Left hindlimb (tissue), 1 donor: ENCODE measurements around the gene STMN3.
"Not testable (repeated sequence)": the region's sequence is repeated elsewhere in the genome, so short reads cannot be mapped to it uniquely, and the experiment has no call there.

Source experiments
- DNase-seq: peaks from one replicate; pipeline ENCODE4 v3.0.0-alpha.2; 2018

Gene STMN3

DNA sequence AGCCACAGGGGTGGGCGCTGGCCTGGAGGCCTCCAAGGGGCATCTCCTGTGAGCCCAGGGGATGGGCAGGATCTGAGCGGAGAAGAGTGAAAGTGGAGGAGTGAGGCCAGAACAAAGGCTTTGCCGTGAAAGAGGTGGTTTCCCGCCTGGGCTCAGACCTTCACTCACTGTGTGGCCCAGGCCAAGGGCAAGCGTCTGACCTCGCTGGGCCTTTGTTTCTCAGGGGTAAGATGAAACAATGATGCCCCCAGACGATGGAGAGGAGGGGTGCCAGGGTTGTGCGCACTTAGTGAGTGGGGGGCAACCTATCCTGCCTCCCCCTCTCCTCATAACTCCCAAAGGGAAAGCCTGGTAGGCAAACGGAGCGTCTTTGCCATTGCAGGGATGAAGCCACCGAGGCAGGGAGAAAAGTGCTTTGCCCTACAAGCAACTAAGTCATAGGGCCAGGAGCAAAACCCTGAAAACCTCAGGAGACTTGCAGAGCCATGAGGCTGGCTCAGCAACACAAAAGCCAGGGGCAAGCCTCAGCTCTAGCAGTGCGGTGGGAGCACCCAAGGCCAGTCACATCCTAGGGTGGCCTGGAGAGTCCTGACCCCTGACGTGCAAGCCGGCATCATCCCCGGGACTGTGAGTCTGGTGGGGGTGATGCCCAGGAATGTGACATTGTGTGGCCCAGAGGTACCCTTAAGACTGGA is 897 bp upstream of the STMN3 start:
- DNase-seq: no peak

- peak; percentile 61 for DNase-seq
Observed at GRCh38 chr20:63652192-63652980, 838 bp downstream of the STMN3 start.

GRCh38 chr20:63651942-63652191 is 1.4 kb downstream of the STMN3 start:
- no peak for DNase-seq

DNA sequence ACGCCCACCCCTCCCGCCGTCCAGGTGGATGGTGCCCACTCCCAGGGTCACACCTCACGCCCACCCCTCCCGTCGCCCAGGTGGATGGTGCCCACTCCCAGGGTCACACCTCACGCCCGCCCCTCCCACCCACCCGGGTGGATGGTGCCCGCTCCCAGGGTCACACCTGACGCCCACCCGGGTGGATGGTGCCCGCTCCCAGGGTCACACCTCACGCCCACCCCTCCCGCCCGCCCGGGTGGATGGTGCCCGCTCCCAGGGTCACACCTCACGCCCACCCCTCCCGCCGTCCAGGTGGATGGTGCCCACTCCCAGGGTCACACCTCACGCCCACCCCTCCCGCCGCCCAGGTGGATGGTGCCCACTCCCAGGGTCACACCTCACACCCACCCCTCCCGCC is 2.7 kb downstream of the STMN3 start:
- DNase-seq: not testable (repeated sequence)

DNA sequence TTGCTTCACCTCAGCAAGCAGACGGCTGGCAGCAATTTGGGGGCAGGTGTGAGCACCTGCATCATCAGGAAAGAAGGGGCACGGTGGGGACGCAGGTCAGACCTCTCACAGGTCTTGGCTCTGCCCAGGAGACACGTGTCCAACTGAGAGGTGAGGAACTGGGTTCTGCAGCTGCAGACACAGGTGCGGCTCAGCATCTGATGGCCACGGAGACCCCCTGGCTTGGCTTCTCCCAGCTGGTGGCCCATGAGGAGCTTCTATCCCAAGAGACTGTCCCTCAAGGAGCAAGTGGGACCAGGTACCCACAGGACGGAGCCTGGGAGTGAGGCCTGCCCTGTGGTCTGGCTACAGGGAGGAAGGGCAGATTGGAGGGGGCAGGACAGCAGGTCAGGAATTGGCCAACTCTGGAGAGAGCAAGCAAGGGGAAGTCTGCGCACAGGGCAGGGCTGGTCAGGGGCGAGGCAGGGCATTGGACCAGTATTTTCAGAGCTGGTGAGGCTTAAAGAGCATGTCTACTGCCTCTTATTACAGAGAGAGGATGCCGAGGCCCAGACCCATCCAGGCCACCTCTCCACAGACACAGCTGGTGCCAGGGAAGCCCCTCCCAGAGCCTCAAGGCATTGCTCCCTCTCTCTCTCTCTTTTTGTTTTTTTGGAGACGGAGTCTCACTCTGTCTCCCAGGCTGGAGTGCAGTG is 4.2 kb downstream of the STMN3 start:
- no peak for DNase-seq

DNA sequence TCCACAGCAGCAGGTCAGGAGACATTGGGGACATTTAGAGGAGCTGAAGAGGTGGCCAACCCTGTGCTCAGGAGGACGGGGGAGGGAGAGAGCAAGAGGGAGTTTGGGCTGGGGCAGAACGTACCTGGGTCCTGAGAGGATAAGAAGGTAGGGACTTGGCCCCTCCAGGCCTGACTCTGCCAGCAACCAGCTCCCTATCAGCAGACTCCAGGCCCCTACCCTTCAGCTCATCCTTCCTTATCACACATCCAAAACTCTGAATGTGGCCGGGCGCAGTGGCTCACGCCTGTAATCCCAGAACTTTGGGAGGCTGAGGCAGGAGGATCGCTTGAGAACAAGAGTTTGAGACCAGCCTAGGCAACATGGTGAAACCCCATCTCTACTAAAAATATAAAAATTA is 5.0 kb downstream of the STMN3 start:
- no peak for DNase-seq

GRCh38 chr20:63645218-63645617 is 8.0 kb downstream of the STMN3 start:
- no peak for DNase-seq

- no peak for DNase-seq
Observed at GRCh38 chr20:63643946-63644345, 9.3 kb downstream of the STMN3 start.

DNA sequence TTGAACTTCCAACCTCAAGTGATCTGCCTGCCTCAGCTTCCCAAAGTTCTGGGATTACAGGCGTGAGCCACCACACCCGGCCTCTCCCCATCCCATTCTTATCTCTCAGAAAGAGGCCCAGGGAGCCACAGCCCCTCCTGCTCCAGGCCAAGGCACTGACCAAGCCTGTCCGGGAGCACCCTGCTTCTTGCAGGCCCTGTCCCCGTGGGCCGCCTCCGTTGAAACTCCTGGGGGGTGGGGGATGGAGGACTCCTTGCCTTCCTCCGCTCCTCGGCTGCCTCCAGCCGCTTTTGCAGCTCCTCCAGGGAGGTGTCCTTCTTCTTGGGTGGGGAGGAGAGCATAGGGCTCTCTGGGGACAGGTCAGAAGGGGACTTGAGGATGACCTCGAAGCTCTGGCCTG is 9.7 kb downstream of the STMN3 start:
- DNase-seq: no peak

GRCh38 chr20:63642527-63643247 is 10.5 kb downstream of the STMN3 start:
- no peak for DNase-seq

GRCh38 chr20:63641792-63642523 is 11.3 kb downstream of the STMN3 start:
- peak; percentile 94 for DNase-seq

DNA sequence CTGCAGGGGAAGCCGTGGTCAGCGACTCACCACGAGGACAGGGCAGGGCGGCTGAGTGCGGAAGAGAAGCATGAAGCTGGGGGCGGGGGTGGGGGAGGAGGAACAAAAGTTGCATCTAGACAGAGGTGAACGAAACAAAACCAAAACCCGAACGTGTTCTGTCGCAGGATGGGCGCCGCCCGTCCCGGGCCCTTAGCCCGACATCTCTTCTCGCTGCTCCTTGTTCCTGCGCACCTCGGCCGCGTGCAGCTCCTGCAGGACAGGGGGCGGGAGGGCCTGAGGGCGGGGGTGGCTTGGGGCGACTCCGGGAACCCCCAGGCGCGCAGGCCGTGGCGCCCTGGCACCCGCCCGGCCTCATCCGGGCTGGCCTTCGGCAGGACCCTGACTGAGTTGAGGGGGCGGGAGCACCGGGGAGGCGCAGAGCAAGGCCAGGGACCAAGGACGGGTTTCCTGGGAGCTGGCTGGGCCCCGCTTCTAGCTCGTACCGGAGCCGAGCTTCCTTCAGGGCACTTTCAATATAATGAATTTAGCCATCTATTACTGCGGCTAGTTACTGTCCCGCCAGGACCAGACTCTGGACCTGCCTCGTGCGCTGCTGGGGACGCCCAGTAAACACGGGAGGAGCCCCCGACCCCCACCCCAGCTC is 12.0 kb downstream of the STMN3 start:
- DNase-seq: no peak

DNA sequence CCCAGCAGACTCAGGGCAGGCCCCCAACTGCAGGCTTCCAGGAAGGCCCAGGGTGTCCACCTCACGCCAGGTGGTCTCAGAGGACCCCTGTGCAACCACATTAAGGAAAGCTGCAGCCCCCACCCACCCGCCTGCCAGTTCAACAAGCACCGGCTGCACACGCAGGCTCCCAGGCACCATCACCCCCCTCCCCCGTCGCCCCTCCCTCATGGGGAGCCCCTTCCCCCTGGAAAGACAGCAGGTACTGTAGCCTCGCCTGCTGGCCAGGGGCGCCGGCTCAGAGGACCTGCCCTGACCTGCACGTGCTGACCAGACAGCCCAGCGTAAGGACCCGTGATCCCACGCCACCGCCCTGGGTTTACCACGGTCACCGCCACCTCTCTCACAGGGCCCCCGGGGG is 12.5 kb downstream of the STMN3 start:
- not testable (repeated sequence) for DNase-seq

DNA sequence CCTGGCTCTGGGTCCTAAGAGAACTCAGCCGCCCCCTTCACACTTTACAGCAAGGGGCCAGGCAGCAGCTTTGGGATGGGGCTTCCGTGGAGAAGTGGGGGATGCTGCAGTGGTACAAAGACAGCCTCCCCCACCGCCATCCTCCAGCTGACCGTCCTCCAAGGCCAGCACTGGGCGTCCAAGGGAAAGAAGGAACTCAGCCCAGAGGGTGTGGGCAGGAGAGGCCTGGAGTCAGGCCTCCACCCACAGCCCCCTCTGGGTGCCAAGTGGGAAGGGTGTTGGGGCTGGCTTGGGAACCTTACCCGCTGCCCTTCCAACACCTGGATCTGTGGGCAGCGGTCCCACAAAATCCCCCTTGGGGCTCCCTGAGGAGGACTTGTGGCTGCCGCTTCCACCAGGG is 13.1 kb downstream of the STMN3 start:
- DNase-seq: no peak

DNA sequence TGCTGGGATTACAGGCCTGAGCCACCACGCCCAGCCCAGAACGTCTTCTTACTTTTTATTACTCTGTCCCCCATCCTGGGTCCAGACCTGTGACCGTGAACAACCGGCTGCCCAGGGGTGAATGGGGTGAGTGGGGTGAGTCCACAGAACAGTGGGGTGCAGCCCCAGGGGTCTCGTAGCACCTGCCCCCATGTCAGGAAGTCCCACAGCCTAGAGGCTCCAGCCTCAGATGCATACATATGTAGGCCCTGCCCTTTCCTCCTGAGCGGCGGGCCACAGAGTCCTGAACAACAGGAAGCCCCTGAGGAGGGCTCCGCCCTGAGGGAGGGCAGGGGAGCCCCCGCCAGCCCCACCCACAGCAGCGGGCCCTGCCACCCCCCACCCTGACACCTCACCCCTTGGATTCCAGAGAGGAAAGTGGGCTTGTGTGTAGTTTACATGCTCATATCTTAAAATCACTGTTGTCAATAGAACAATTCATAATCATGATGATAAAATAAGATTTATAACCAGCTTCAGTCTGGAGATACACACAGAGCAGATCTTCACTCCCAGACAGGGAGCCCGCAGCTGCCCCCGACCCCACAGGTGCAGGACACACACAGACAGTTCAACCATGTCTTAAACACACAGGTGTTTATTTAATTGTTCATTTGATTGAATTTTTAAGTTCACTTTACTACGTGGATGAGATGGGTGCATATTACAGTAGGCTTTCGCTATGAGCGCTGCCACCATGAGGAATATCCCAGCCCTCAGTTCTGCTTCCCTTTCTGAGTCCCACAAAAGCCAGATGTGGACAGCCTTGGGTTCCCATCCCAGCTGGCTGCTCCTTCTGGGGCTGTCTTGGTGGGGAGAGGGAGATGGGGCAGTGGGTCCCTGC is 13.9 kb downstream of the STMN3 start:
- DNase-seq: no peak

DNA sequence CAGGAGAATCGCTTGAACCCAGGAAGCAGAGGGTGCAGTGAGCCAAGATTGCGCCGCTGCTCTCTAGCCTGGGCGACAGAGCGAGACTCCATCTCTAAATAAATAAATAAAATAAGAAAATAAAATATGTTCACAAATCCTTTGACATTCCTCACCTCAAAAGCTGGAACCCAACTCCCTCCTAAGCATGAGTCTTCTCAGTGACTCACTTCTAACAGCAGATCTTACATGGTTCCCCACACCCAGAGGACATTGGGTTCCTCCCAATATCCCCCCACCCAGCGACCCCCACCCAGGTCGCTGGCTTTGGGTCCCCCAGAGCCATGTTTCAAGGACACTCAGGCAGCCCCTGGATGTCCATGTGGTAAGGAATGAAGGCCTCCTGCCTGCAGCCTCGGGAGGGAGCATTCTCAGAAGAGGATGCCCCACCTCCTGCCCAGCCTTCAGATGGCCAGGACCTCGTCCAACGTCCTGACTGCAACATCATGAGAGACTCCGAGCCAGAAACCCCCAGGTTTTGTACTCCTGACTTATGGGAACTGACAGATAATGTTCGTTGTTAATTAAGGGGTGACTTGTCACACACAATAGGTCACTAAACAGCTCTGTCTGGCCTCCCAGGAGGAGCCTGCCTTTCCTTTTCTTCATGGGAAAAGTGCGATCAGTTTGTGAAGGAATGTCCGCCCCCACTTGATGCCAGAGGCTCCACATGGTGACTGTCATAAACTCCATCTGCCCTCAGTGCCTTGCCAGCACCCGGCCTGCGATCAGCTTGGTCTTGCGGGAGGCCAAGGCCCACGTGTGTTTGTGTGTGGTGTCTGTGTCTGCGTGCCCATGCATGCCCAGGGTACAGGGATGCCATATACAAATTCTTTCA is 16.2 kb downstream of the STMN3 start:
- no peak for DNase-seq

- DNase-seq: no peak
Observed at GRCh38 chr20:63635431-63636141, 17.6 kb downstream of the STMN3 start.

DNA sequence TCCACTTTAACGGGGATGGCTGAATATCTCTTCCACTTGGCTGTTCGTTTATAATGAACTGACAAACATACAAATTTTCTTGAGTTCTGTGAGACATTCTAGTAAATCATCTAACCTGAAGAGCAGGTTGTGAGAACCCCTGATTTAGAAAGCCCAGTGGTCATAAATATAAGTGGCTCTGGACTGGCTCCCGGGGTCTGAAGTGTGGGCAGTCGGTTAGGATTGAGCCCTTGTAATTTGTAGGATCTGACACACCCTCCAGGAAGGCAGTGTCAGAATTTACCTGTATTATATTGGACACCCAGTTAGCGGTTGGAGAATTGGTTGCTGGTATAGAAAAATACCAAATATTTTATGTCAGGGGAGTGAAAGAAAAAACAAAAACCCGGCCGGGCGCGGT is 19.5 kb downstream of the STMN3 start:
- no peak for DNase-seq

- DNase-seq: not testable (repeated sequence)
Observed at GRCh38 chr20:63631426-63631825, 21.8 kb downstream of the STMN3 start.
